ENCODE measurements around the gene PTPRCAP. TPM values are rescaled to one million over a fixed set of nuclear protein-coding genes. Genes with fewer than 3 reads are reported as not detected.

Gene PTPRCAP
- total RNA-seq, 4 donors from 2014 or later, result 17.3 to 56.9 (median 21.7) TPM

- Histone ChIP-seq H3K27me3 (no peaks in the 10 kb centered on the region), H3K4me1 (peaks cover 0 to 41% (median 21%) of the 10 kb centered on the region in 4 donors), H3K27ac (peak overlapping the region in 3 of 4 donors; percentile 19 to 99 (median 40)), H3K36me3 (peaks cover 0 to 72% (median 0%) of the 10 kb centered on the region in 3 donors), H3K9me3 (no peaks in the 10 kb centered on the region), H3K4me3 (peak overlapping the region in 1 of 4 donors; percentile 81)
- no peak for DNase-seq
- no peak for TF ChIP-seq CTCF (IDR thresholded peaks at IDR 0.05)
- no peak for TF ChIP-seq POLR2A (IDR thresholded peaks at IDR 0.05)
These were observed 3.7 kb downstream of the PTPRCAP start for GRCh38 chr11:67433536-67434394.

- peaks cover 0 to 62% (median 0%) of the 10 kb centered on the region in 3 donors for H3K36me3 ChIP-seq
- TF ChIP-seq POLR2A (IDR thresholded peaks at IDR 0.05) (no peak), CTCF (IDR thresholded peaks at IDR 0.05) (no peak)
- no peaks in the 10 kb centered on the region for H3K27me3 ChIP-seq
- no peak overlapping the region for H3K4me3 ChIP-seq
- H3K27ac ChIP-seq, result peak overlapping the region in 1 of 4 donors; percentile 99
- no peak for DNase-seq
- peaks cover 0 to 42% (median 21%) of the 10 kb centered on the region in 4 donors for H3K4me1 ChIP-seq
- no peaks in the 10 kb centered on the region for H3K9me3 ChIP-seq
These were observed 4.7 kb downstream of the PTPRCAP start for GRCh38 chr11:67432655-67433349.

GRCh38 chr11:67431346-67432249 lies 5.9 kb downstream of the PTPRCAP start:
- Histone ChIP-seq H3K36me3 (peaks cover 0 to 56% (median 0%) of the 10 kb centered on the region in 3 donors), H3K4me1 (peaks cover 0 to 47% (median 21%) of the 10 kb centered on the region in 4 donors), H3K9me3 (no peaks in the 10 kb centered on the region), H3K27ac (no peak overlapping the region), H3K27me3 (no peaks in the 10 kb centered on the region), H3K4me3 (no peak overlapping the region)
- no peak for TF ChIP-seq POLR2A (IDR thresholded peaks at IDR 0.05)
- TF ChIP-seq CTCF (IDR thresholded peaks at IDR 0.05), result no peak
- no peak for DNase-seq

- Histone ChIP-seq H3K27ac (no peak overlapping the region), H3K9me3 (no peaks in the 10 kb centered on the region), H3K27me3 (no peaks in the 10 kb centered on the region), H3K4me3 (peak overlapping the region in 2 of 4 donors; percentile 83 to 96), H3K4me1 (peaks cover 0 to 32% (median 15%) of the 10 kb centered on the region in 4 donors), H3K36me3 (peaks cover 0 to 40% (median 0%) of the 10 kb centered on the region in 3 donors)
- no peak for DNase-seq
- TF ChIP-seq POLR2A (IDR thresholded peaks at IDR 0.05), result no peak
- TF ChIP-seq CTCF (IDR thresholded peaks at IDR 0.05), result no peak
These were observed 7.8 kb downstream of the PTPRCAP start for GRCh38 chr11:67429722-67430121.
